Osteocyte (in vitro differentiated cells): ENCODE data around the gene SCAPER. TPM values are rescaled to one million over a fixed set of nuclear protein-coding genes. Genes with fewer than 3 reads are reported as not detected.

ENCODE experiments used
- DNase-seq: peaks from one replicate; pipeline ENCODE4 v3.0.0; 2021; ENCODE audit warnings: mixed read lengths; ENCODE audit not compliant: unreplicated experiment; ENCODE audit errors: extremely low spot score
- H3K27ac Mint-ChIP-seq: one replicate; pipeline ENCODE4 v1.8.0; 2021; ENCODE audit warnings: mild to moderate bottlenecking, mixed read lengths; ENCODE audit not compliant: unreplicated experiment
- H3K27me3 Mint-ChIP-seq: one replicate; pipeline ENCODE4 v1.8.0; 2021; ENCODE audit warnings: mixed read lengths; ENCODE audit not compliant: unreplicated experiment
- H3K36me3 Mint-ChIP-seq: one replicate; pipeline ENCODE4 v1.8.0; 2021; ENCODE audit warnings: mixed read lengths; ENCODE audit not compliant: unreplicated experiment
- H3K4me1 Mint-ChIP-seq: one replicate; pipeline ENCODE4 v1.8.0; 2021; ENCODE audit warnings: mixed read lengths; ENCODE audit not compliant: unreplicated experiment
- H3K4me3 Mint-ChIP-seq: one replicate; pipeline ENCODE4 v1.8.0; 2021; ENCODE audit warnings: mild to moderate bottlenecking, moderate library complexity, mixed read lengths; ENCODE audit not compliant: unreplicated experiment
- H3K9me3 Mint-ChIP-seq: one replicate; pipeline ENCODE4 v1.8.0; 2021; ENCODE audit warnings: mixed read lengths; ENCODE audit not compliant: unreplicated experiment
- total RNA-seq: library from RNA; stranded (reverse); gene quantifications from 2 replicates; pipeline ENCODE4 v1.2.1, GENCODE V29; 2021
- TF ChIP-seq, protein P1 (sequence below): fragments of 200-600 bp; sonication (generic); IDR thresholded peaks from 2 replicates; pipeline ENCODE4 v1.5.0; 2021; ENCODE audit warnings: antibody characterized with exemption, mild to moderate bottlenecking, moderate library complexity

Gene SCAPER
- total RNA-seq, 1 donor from 2014 or later = 20.0 TPM

DNA sequence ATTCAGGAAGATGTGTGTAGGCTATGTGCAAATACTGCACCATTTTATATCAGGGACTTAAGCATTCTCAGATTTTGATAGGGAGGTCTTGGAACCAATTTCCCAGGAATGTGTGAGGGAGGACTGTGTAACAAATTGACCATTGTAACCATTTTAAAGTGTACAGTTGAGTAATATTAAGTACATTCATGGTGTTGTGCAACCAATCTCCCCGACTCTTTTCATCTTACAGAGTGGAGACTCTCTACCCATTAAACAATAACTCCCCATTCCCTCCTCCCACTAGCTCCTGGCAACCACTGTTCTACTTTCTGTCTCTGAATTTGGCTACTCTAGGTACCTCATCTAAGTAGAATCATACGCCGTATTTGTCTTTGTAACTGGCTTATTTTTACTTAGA lies 31.5 kb upstream of the SCAPER start:
- peaks cover 28% of the 10 kb centered on the region for H3K36me3 Mint-ChIP-seq
- no peak overlapping the region for H3K27ac Mint-ChIP-seq
- TF ChIP-seq, protein P1, sequence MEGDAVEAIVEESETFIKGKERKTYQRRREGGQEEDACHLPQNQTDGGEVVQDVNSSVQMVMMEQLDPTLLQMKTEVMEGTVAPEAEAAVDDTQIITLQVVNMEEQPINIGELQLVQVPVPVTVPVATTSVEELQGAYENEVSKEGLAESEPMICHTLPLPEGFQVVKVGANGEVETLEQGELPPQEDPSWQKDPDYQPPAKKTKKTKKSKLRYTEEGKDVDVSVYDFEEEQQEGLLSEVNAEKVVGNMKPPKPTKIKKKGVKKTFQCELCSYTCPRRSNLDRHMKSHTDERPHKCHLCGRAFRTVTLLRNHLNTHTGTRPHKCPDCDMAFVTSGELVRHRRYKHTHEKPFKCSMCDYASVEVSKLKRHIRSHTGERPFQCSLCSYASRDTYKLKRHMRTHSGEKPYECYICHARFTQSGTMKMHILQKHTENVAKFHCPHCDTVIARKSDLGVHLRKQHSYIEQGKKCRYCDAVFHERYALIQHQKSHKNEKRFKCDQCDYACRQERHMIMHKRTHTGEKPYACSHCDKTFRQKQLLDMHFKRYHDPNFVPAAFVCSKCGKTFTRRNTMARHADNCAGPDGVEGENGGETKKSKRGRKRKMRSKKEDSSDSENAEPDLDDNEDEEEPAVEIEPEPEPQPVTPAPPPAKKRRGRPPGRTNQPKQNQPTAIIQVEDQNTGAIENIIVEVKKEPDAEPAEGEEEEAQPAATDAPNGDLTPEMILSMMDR = no peak
- peaks cover 18% of the 10 kb centered on the region for H3K4me1 Mint-ChIP-seq
- H3K9me3 Mint-ChIP-seq = no peaks in the 10 kb centered on the region
- DNase-seq = no peak
- no peaks in the 10 kb centered on the region for H3K27me3 Mint-ChIP-seq
- no peak overlapping the region for H3K4me3 Mint-ChIP-seq

DNA sequence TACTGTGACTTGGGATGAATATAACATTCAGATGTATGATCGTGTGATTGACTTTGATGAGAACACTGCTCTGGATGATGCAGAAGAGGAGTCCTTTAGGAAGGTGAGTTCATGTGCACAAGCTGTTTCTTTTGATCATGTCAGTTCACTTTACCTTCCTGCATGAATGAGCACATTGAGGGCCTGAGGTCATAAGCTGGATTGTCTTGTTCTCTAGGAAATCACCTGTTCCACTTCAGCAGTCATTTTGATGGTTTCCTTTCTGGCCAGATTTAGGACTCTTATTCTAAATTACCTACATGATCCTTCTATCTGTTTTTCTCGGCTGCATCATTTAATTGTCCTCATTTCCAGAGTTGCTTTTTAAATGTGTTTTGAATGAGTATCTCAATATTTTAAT lies 30.5 kb upstream of the SCAPER start:
- no peak for DNase-seq
- Mint-ChIP-seq H3K27me3 (no peaks in the 10 kb centered on the region), H3K4me1 (peaks cover 23% of the 10 kb centered on the region), H3K4me3 (no peak overlapping the region), H3K36me3 (peaks cover 27% of the 10 kb centered on the region), H3K9me3 (no peaks in the 10 kb centered on the region), H3K27ac (no peak overlapping the region)
- TF ChIP-seq, protein P1 = no peak

DNA sequence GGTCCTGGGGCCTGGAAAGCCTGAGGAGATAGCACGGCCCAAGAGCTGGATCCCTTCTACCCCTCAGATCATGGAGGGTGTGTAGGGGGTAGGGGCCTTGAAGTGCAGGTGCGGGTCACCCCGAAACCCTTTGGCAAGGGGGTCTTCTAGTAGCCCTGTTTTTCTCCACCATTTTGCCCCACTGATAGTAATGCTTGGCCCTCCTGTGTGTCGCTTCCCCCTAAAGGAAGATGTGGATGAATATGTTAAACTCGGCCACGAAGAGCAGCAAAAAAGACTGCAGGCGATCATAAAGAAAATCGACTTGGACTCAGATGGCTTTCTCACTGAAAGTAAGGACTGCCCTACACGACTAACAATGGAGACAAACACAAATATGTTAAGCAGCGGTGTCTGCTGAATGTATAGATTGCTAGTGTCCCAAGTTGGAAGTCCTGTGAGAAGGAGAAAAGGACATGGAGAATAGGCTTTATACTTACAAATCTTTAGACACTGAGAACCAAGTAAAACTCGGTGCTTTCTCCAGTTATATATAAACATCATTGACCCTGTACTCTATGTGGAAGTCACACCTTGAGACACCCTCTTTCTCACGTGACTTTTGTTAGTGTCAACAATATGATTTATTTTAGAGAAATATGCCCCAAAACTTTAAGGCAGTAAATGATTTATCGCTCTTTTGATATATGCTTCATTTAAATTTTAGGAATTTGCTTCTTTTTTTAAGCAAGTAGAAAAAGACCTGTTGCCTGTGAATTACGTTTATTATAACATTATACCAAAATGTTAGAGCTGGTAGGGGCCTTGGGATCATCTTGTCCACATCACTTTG lies 27.2 kb upstream of the SCAPER start:
- H3K4me3 Mint-ChIP-seq = peak overlapping the region; percentile 82

DNA sequence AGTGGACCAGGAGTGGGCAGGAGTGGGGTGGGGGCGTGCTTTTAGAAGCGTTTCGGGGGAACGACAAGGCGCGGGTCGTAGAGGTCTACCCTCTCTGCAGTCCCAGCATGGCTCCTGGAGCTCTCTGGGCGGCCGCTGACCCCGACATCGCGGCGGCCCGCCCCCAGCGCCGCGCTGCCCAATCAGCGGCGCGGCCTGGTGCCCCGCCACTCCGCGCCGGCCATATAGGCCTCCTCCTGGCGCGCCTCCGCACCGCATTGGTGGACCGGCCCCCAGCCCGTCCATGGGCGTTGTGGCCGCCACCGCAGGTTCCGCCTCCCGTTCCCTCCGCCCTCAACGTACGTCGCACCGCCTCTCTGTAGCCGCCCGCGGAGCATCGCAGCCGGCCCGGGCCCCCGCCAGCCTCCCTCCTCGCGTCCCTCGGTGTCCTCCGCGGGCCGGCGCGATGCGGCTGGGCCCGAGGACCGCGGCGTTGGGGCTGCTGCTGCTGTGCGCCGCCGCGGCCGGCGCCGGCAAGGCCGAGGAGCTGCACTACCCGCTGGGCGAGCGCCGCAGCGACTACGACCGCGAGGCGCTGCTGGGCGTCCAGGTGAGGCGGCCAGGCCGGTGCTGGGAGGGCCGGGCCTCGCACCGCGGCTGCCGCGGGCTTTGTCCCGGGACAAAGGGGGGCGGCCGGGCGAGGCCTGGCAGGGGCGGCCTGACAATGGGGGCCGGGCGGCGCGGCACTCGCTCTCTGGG lies 26.4 kb upstream of the SCAPER start, which contains the start of gene RCN2:
RCN2 (plus strand) TSS at position 353 of the 738 bp plus-strand sequence; CDS start at position 446, 93 bp downstream.
- peak within 1 kb of the TSS; percentile 75 for H3K27ac Mint-ChIP-seq
- peaks cover 23% of the 10 kb centered on the region for H3K4me1 Mint-ChIP-seq
- H3K27me3 Mint-ChIP-seq = peaks cover 22% of the 10 kb centered on the region
- peak within 1 kb of the TSS; percentile 82 for H3K4me3 Mint-ChIP-seq
- no peaks in the 10 kb centered on the region for H3K9me3 Mint-ChIP-seq
- peaks cover 16% of the 10 kb centered on the region for H3K36me3 Mint-ChIP-seq
- TF ChIP-seq, protein P1 = no peak
- DNase-seq = peak; percentile 98

More for the DNA sequence above, 27.2 kb upstream of the SCAPER start:
- no peaks in the 10 kb centered on the region for H3K9me3 Mint-ChIP-seq
- H3K27me3 Mint-ChIP-seq = peaks cover 18% of the 10 kb centered on the region
- no peak for DNase-seq
- peaks cover 21% of the 10 kb centered on the region for H3K36me3 Mint-ChIP-seq
- TF ChIP-seq, protein P1 = no peak
- H3K27ac Mint-ChIP-seq = peak overlapping the region; percentile 75
- peaks cover 23% of the 10 kb centered on the region for H3K4me1 Mint-ChIP-seq
